GM21619 (cell line): Measurements from ENCODE around the gene CFAP251.

Experiments used
- ATAC-seq: cut with Tn5 transposase; IDR thresholded peaks from one replicate; pipeline ENCODE4 v1.9.1; 2021; ENCODE audit not compliant: unreplicated experiment

The CFAP251 gene

DNA sequence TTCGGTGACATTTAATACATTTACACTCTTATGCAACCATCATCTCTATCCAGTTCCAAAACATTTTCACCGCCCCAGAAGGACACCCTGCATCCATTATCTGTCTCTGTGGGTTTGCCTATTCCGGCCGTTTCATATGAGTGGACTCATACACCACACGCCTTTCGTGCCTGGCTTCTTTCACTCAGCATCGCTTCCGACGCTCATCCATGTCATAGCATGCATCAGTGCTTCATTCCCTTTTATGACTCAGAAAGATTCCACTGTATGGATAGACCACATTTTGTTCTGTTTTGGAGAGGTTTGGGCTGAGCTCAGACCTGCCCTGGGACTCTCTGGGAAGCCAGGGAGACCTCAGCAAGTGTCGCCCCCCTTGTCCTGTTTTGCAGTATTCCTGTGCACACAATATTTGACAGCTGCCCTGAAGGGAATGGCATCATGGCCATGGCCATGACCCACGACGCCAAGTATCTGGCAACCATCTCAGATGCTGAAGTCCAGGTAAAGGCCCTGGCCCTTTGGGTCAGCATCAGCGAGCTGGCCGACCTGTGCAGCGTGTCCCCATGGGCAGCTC, 23.8 kb downstream of the CFAP251 start:
- no peak for ATAC-seq

DNA sequence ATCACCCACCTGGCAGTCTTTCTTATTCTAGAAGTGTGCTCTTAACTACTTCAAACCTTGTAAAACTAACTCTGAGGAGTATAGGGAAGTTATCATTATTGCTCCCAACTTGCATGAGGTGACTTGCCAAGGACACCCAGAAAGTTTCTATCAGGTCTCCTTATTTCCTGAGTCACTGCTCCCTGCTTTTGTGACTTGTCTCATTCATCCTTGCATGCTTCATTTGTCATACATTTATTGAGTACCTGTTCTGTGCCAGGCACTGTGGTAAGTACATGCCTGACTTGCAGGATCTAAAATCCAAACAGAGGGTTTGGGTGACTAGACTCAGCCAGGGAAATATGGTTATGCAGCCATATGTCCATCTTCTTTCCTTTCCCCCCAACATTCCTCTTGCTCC, 25.5 kb downstream of the CFAP251 start:
- no peak for ATAC-seq

DNA sequence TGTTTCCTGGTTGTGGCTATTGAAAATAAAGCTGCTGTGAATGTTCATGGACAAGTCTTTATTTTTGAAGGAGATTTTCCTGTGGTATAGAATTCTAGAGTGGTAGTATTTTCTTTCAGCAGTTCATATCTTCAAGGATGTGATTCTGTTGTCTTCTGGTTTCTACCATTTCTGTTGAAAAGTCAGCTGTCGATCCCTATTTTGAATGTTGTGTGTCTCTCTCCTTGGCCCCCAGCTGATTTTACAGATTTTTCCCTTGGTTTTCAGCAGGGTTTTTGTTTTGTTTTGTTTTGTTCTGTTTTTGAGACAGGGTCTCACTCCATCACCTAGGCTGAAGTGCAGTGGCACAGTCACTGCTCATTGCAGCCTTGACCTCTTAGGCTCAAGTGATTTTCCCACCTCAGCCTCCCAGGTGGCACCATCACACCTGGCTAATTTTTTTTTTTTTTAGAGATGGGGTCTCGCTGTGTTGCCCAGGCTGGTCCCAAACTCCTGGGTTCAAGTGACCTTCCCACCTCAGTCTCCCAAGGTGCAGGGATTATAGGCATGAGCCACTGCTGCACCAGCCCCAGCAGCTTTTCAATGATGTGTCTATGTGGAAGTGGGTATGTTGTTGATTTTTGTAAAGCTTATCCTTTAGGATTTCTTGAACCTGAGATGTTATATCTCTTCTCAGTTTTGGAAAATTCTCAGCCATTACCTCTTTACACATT, 28.1 kb downstream of the CFAP251 start:
- ATAC-seq: no peak

DNA sequence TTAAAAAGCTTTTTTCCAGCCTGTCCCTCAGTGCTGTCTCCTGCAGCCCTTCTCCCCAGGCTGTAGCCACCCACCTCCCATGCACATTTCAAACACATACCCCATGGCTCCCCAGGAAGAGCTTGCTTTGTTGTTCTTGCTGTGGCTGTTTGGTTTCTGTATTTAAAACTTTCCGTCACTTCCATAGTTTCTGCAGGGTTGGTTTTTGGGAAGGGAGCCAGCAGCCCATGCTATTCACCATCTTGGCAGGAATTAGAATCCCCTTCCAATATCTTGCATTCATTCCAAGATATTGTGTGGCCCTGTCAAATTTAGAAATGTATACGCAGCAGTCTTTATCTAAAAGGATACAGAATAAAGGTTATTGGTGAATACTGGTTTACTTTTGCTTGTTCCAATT, 29.6 kb downstream of the CFAP251 start:
- ATAC-seq: no peak

DNA sequence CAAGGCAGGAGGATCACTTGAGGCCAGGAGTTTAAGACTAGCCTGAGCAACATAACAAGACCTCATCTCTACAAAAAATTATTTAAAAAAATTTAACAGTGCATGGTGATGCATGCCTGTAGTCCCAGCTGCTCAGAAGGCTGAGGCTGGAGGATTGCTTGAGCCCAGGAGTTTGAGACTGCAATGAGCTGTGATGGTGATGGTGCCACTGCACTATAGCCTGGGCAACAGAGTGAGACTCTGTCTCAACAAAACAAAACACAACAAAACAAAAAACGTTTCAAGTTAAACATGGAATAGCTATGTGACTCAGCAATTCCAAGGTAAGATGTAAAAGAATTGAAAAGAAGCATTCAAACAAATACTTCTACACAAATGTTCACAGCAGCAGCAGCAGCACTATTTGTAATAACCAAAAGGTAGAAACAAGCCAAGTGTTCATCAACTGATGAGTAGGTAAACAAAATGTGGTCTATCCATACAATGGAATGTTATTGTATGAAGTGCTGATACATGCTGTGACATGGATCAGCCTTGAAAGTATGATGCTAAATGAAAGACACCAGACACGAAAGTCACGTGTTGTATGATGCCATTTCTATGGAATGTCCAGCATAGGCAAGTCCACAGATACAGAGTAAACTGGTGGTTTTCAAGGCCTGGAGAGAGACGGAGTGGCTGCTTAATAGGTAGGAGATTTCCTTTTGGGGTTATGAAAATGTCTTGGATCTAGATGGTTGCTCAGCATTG, 31.4 kb downstream of the CFAP251 start:
- ATAC-seq: no peak

DNA sequence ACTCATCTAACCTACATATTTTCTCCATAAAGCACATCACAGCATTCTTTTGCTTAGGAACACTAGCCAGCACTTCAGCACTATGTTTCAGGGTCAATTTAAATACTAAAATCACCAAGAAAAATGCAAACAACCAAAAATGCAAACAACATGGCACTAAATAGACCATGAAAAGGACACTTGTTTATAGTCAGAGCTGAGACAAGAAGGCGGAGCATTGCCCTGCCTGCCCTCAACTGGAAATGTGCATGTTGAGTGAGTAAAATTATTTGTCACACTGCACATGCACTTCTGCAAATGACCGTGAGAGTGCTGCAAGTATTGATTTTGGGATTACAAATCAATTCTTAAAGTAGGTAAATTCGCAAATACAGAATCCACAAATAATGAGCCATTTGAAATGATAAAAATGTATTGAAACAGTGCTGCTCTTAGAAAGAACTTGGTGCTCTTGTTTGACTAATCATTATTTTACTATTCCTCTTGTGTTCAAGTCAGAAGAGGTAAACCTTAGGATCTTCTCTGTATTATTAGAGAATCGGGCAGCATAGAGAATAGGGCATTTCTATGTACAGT, 34.8 kb downstream of the CFAP251 start:
- ATAC-seq: no peak

DNA sequence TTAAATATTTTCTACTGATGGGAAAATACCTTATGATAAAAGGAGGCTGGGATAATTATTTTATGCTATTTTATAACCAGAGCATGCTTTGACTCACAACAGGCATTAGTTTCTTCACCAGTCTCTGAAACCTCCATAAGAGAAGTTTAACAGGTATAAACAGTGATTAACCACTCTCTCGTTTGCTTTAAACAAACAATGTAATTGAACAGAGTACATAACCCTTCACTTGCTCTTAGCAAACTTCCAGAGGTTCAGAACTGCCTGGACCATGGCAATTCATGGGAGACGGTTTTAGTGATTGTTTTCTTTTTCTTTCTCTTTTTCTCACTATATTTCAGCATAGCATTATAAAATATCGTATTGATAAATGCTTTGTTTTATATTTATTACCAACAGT, 35.3 kb downstream of the CFAP251 start:
- ATAC-seq: no peak

DNA sequence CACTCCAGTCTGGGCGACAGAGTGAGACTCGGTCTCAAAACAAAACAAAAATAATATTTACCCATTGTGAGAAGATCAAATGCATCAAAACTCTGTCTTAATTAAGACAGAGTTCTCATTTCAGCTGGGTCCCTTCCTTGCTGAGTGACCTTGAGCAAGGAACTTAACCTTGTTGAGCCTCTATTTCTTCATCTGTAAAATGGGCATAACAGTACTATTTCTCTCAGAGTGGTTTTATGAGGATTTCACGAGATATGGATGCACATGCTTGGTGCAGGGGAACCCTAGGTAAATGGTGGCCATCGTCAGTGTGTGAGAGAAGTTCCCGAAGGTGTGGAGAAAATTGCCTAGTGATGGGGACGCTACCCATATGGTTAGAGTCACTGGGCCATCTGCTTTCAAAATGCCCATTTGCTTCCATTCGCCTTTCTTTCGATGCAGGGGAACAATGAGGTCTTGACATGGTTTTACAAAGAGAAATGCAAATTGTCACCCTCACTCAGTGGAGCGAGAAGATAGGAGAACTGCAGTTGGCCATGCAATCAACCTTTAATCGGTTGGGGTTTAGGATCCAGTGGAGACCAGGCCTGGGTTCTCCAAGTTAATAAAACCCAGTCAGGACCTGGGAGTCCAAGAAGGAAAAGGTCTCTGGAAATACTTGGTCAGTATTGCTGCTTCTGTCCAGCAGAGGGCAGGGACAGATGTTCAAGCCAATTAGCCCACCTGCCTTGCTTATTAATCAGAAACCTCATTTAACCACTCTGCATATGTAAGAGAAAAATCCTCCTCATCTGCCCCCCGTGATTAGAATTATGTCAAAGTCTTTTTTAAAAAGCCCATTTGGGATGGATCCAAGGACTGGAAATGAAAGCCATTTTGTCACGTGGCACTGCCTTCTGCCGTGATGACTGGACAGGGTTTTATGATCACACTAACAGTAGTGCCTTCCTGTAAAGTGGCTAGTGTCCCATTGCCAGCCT, 37.2 kb downstream of the CFAP251 start:
- ATAC-seq: no peak

DNA sequence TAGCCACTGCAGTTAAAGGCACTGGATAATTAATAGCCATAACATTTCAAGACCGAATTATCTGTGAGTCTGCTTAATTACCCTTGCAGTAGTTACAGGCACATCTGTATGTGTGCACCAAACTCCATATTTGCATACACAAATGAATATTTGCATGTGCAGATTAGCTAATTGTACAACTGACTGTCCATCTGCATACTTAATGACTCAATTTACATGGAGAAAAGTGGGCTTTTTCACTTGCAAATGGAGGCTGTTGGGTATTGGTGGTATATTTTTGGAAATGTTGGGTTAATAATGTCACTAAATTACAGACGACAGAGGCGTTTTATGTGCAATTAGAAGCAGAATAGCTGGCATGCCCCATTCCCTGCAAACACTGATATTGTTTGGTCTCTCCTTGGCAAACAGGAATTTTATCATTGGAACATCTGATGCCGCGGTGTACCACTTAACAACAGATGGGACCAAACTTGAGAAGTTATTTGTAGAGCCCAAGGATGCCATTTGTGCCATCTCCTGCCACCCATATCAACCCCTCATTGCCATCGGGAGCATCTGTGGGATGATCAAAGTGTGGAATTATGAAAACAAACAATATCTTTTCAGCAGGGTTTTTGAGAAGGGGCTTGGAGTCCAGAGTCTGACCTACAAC, 39.6 kb downstream of the CFAP251 start:
- ATAC-seq: no peak

DNA sequence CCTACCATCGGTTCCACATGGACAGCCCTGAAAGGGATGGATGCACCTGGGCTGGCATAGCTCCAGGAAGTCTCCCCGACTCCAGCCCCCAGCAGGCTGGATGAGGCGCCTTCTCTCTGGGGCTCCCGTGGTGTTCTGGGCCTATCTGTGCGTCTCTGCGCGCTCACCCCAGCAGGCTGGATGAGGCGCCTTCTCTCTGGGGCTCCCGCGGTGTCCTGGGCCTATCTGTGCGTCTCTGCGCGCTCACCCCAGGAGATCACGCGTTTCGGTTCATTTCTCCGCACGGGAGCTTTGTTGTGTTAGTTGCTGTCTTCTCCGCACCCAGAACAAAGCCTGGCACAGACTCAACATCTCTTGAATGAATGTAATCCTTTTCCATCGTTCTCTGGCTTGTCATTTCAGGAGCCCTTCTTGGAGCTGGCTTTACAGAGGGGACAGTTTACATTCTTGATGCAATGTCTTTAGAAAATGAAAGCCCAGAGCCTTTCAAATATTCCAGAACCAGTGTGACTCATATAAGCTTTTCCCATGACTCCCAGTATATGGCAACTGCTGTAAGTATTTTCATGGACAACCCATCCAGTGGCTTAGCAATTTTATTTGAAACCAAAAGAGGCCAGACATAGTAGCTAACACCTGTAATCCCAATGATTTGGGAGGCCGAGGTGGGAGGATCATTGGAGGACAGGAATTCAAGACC, 40.3 kb downstream of the CFAP251 start:
- ATAC-seq: no peak

DNA sequence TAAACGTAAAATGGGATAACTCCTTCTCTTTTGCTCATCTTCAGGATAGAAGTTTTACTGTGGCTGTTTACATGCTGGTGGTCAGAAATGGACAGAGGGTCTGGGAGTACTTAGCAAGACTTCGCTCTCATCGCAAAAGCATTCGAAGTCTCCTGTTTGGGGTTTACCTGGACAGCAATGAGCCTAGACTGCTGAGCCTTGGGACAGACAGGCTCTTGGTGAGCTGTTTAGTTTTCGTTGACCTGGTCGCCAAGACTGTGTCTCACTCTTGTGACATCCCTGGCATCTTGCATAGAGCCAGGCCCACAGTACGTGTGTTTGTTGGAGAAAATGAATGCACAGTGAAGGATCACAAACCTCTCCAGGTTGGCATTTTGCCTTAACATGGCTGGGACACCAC, 42.1 kb downstream of the CFAP251 start:
- no peak for ATAC-seq

DNA sequence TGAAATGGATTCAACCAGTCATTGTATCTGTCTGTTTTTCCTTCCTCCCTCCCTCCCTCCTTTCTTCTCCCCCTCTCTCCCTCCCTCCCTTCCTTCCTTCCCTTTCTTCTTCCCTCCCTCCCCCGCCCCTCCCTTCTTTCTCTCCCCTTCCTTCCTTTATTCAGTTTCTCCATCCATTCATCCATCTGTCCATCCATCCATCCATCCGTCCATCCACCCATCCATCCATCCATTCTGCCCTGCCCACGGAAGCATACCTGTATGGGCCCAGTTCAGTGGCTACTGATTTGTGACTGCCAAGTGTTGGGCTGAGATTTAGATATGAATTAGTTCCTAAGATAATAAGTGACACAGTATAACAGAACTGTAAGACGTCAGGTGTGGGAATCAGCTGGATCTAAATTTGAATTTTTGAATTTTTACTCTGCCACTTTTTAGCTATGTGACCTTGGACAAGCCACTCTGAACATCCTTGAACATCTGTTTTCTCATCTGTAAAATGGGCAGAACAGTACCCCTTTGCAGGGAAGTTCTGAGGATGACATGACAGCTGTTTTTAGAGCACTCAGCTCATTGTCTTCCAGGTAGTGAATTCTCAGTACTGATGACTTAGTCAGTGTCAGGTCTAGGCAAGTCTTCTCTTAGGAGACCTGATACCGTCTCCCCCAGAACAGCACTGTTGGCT, 42.9 kb downstream of the CFAP251 start:
- ATAC-seq: no peak

DNA sequence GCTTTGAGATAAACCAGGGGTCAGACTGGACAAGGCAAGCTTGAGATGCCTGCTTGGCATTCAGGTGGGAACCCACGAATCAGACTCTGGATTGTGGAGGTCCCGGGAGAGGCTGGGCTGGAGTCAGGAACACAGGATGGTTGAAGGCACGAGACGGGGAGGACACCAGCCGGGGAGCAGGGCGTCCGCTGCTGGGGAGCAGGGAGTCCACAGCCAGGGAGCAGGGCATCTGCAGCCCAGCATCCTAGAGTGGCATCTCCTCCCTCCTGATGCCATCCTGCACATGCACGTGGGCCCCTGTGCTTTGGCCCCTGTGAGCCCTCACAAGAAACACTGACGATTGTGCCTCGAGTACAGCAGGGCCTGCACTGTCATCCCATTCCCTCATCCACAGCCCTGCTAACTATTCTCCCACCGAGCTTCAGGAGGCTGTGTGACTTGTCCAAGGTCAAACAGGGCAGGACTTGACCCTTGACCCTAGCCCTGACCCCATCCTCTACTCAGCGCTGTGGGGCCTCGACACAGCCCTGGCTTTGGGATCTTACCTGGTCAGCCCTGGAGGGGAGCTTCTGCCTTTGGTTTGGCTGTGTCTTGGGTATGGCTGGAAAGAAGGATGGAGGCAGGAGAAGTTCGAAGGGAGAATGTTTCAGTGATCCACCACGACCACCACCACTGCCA, 45.1 kb downstream of the CFAP251 start:
- no peak for ATAC-seq

DNA sequence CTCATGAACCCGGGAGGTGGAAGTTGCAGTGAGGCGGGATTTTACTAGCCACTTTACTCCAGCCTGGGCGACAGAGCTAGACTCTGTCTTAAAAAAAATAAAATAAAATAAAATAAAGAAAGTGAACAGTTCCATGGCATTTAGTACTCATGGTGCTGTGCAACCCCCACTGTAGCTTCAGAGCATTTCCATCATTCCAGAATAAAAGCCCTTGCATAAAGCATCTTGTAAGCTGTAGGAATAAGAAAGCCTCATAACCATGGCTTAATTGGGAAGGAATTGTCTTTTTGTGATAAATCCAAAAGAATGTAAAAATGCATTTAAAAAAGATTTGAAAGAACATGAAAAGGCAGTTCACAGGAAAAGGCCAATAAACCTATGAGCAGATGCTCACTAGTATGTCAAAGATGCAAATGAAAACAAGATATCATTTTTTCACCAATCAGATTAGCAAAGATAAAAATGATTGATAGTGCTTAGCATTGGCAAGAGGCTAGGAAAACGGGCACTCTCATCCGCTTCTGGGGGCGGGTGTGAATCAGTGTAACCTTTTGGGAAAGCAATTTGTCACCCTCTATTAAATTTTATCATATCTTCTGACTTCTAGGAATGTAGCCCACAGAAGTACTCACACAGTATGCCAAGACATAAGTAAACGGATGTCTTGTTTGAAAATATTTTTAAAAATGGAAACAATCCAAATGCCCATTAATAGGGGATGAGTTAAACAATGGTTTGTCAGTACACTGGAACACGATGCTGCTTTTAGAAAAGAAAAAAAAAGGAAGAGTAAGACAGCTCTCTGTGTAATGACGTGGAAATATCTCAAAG, 46.6 kb downstream of the CFAP251 start:
- ATAC-seq: no peak

DNA sequence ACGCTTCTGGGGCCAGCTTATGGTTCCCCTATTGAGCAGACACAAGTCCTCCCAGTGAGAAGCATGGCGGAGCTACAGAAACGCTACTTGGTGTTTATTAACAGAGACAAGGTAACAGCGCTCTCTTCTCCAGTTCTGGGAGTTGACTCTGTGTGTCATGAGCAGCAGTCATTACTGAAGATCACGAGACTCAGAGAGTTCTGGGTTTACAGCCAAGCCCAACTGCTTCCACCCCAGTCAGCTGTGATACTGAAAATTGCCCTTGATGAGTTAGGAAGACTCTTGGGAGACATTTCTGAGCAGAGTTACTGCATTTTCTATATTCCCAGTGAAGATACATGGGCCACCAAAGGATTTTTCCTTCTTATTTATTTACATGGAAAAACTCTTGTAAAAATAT, 48.6 kb downstream of the CFAP251 start:
- ATAC-seq: no peak

DNA sequence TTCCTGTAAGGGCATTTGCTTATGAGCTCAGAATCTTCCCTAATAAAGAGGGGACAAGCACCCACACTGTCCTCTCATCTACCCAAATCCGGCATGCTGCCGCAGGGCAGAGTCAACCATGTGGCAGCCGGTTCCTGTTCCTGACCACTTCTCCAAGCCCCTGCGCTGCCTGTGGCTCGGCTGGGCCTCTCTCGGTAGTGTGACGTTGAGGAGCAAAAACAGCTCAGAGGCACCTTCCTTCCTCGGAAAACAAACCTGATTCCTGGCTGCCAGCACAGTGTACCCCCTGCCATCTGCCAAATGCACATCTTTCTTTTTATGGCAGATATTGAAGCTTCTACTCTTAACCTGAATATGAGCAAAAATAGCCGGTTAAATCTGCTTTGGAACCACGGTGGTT, 50.5 kb downstream of the CFAP251 start:
- no peak for ATAC-seq

DNA sequence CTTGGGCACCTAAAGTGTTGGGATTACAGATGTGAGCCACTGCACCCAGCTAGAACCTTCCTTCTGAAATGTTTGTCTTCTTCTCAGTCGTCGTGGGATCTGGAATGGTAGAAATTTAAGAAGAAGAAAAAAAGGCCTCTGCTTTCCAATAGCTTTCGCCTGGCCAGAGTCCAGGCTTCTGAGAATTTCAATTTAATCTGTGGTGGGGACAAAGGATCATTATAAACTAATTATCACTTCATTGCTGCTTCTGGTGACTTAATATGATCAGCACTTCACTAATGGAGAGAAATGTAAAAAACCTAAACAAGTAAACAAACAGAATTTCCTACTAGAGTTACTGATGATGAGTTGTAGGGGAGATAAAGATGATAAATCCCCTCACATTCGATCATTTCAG, 51.3 kb downstream of the CFAP251 start:
- no peak for ATAC-seq
